Neural cell (in vitro differentiated cells): ENCODE data around the gene PIGT. TPM values are rescaled to one million over a fixed set of nuclear protein-coding genes. Genes with fewer than 3 reads are reported as not detected.

Source experiments
- H2AFZ ChIP-seq: fragments of 200-600, 300-800 bp; sonication (generic), shearing (Covaris generic); 2 replicates; pipeline ENCODE4 v1.6.0; 2014; ENCODE audit warnings: low read depth, mild to moderate bottlenecking, antibody characterized with exemption, low read length, moderate library complexity
- H3F3A ChIP-seq: fragments of 200-600 bp; shearing (Covaris generic); 2 replicates; pipeline ENCODE4 v1.6.1; 2016; ENCODE audit warnings: mild to moderate bottlenecking, moderate library complexity, mixed read lengths, antibody characterized with exemption, low read length; ENCODE audit not compliant: insufficient read depth, poor library complexity, severe bottlenecking
- H3K27ac ChIP-seq: fragments of 200-600, 300-800 bp; sonication (generic), shearing (Covaris generic); 2 replicates; pipeline ENCODE4 v1.5.1; 2014; ENCODE audit warnings: mild to moderate bottlenecking, low read length, moderate library complexity
- H3K27me3 ChIP-seq: fragments of 300-800, 200-600 bp; sonication (generic), shearing (Covaris generic); 2 replicates; pipeline ENCODE4 v1.6.0; 2014; ENCODE audit warnings: mild to moderate bottlenecking, low read depth, low read length, moderate library complexity; ENCODE audit not compliant: insufficient read depth
- H3K36me3 ChIP-seq: fragments of 300-800, 200-600 bp; sonication (generic), shearing (Covaris generic); 2 replicates; pipeline ENCODE4 v1.5.1; 2014; ENCODE audit warnings: mild to moderate bottlenecking, antibody characterized with exemption, low read length, moderate library complexity; ENCODE audit not compliant: insufficient read depth
- H3K4me2 ChIP-seq: fragments of 300-800, 200-600 bp; sonication (generic), shearing (Covaris generic); 2 replicates; pipeline ENCODE4 v1.6.0; 2014; ENCODE audit warnings: mild to moderate bottlenecking, low read length
- H3K4me3 ChIP-seq: fragments of 300-800, 200-600 bp; sonication (generic), shearing (Covaris generic); 2 replicates; pipeline ENCODE4 v1.5.1; 2014; ENCODE audit warnings: mild to moderate bottlenecking, low read length, moderate library complexity
- H3K79me2 ChIP-seq: fragments of 200-600 bp; shearing (Covaris generic); replicated peaks from 2 replicates; pipeline ENCODE4 v1.6.0; 2014; ENCODE audit warnings: mild to moderate bottlenecking, low read length, moderate library complexity; ENCODE audit not compliant: insufficient read depth
- H3K9ac ChIP-seq: fragments of 300-800, 200-600 bp; sonication (generic), shearing (Covaris generic); 2 replicates; pipeline ENCODE4 v1.6.1; 2016; ENCODE audit warnings: mild to moderate bottlenecking, low read length, mixed read lengths
- H3K9me2 ChIP-seq: fragments of 200-600 bp; shearing (Covaris generic); 2 replicates; pipeline ENCODE4 v1.6.1; 2016; ENCODE audit warnings: mild to moderate bottlenecking, low read length, mixed read lengths; ENCODE audit not compliant: insufficient read depth
- H3K9me3 ChIP-seq: fragments of 200-600, 300-800 bp; sonication (generic), shearing (Covaris generic); 2 replicates; pipeline ENCODE4 v1.6.1; 2016; ENCODE audit warnings: mild to moderate bottlenecking, mixed run types, low read length, moderate library complexity, mixed read lengths
- H4K20me1 ChIP-seq: fragments of 200-600 bp; shearing (Covaris generic); 2 replicates; pipeline ENCODE4 v1.6.1; 2016; ENCODE audit warnings: mild to moderate bottlenecking, mixed run types; ENCODE audit not compliant: insufficient read depth
- CTCF ChIP-seq: fragments of 450-650 bp; IDR thresholded peaks from 2 replicates; pipeline ENCODE4 v1.5.1; 2014; ENCODE audit warnings: antibody characterized with exemption, mild to moderate bottlenecking, moderate library complexity; ENCODE audit not compliant: poor library complexity, severe bottlenecking
- EP300 ChIP-seq: fragments of 450-650 bp; conservative IDR thresholded peaks from 2 replicates; pipeline ENCODE4 v1.6.1; 2014; ENCODE audit warnings: antibody characterized with exemption, mild to moderate bottlenecking, moderate library complexity; ENCODE audit not compliant: poor library complexity, severe bottlenecking
- EZH2 ChIP-seq: fragments of 200-600, 300-800 bp; shearing (Covaris generic), sonication (generic); IDR thresholded peaks from 2 replicates; pipeline ENCODE4 v1.6.1; 2014; ENCODE audit warnings: antibody characterized with exemption, low read length, borderline replicate concordance, mild to moderate bottlenecking; ENCODE audit not compliant: insufficient read depth, poor library complexity, severe bottlenecking
- MXI1 ChIP-seq: fragments of 450-650 bp; conservative IDR thresholded peaks from 2 replicates; pipeline ENCODE4 v1.6.1; 2014; ENCODE audit warnings: antibody characterized with exemption, mild to moderate bottlenecking; ENCODE audit not compliant: poor library complexity, severe bottlenecking
- POLR2AphosphoS5 ChIP-seq: IDR thresholded peaks from 2 replicates; pipeline ENCODE4 v1.6.1; 2012
- RAD21 ChIP-seq: fragments of 450-650 bp; conservative IDR thresholded peaks from 2 replicates; pipeline ENCODE4 v1.6.1; 2014; ENCODE audit warnings: antibody characterized with exemption, mild to moderate bottlenecking, moderate library complexity
- REST ChIP-seq: IDR thresholded peaks from 2 replicates; pipeline ENCODE4 v1.6.1; 2012; ENCODE audit warnings: borderline replicate concordance
- SMC3 ChIP-seq: fragments of 450-650 bp; conservative IDR thresholded peaks from 2 replicates; pipeline ENCODE4 v1.6.1; 2014; ENCODE audit warnings: antibody characterized with exemption, mild to moderate bottlenecking, moderate library complexity; ENCODE audit not compliant: poor library complexity
- TAF1 ChIP-seq: IDR thresholded peaks from 2 replicates; pipeline ENCODE4 v1.6.1; 2012; ENCODE audit warnings: low read depth
- polyA plus RNA-seq: library from polyadenylated mRNA; depleted of rRNA; stranded (reverse); fragments of >200 nt; gene quantifications from 2 replicates; pipeline ENCODE4 v1.2.3, GENCODE V29; 2014

The PIGT gene
- polyA plus RNA-seq, 1 donor from 2014 or later, result 24.3 TPM

GRCh38 chr20:45462711-45463509 is 47.0 kb downstream of the PIGT start:
- Histone ChIP-seq H3F3A (no peaks in the 10 kb centered on the region), H3K9me3 (no peaks in the 10 kb centered on the region), H3K4me2 (no peak overlapping the region), H2AFZ (no peak overlapping the region), H3K36me3 (no peaks in the 10 kb centered on the region), H3K79me2 (no peaks in the 10 kb centered on the region), H4K20me1 (no peaks in the 10 kb centered on the region), H3K27ac (no peak overlapping the region), H3K9me2 (no peaks in the 10 kb centered on the region), H3K4me3 (no peak overlapping the region), H3K27me3 (no peaks in the 10 kb centered on the region), H3K9ac (no peak overlapping the region)
- no peak for TF ChIP-seq MXI1
- no peak for TF ChIP-seq POLR2AphosphoS5
- no peak for TF ChIP-seq CTCF
- no peak for TF ChIP-seq REST
- no peak for TF ChIP-seq TAF1
- TF ChIP-seq EZH2, result no peak
- no peak for TF ChIP-seq RAD21
- TF ChIP-seq SMC3, result no peak
- no peak for TF ChIP-seq EP300

- Histone ChIP-seq H3K9me3 (no peaks in the 10 kb centered on the region), H3K27me3 (no peaks in the 10 kb centered on the region), H3K79me2 (no peaks in the 10 kb centered on the region), H3K4me3 (no peak overlapping the region), H3K36me3 (no peaks in the 10 kb centered on the region), H3K27ac (no peak overlapping the region), H3K9me2 (no peaks in the 10 kb centered on the region), H2AFZ (no peak overlapping the region), H4K20me1 (no peaks in the 10 kb centered on the region), H3F3A (no peaks in the 10 kb centered on the region), H3K9ac (no peak overlapping the region), H3K4me2 (no peak overlapping the region)
- TF ChIP-seq EZH2 (no peak), MXI1 (no peak), CTCF (no peak), RAD21 (no peak), EP300 (no peak), REST (no peak), TAF1 (no peak), SMC3 (no peak), POLR2AphosphoS5 (no peak)
These were observed 47.8 kb downstream of the PIGT start for GRCh38 chr20:45463709-45464108.
